MM.1S (cell line): ENCODE measurements around the gene EEF1AKMT1.

ENCODE experiments used
- DNase-seq: peaks from one replicate; pipeline ENCODE4 v3.0.0-alpha.2; 2015
- H2AFZ ChIP-seq: fragments of 300-600 bp; sonication (generic); 2 replicates; pipeline ENCODE4 v1.6.0; 2016; ENCODE audit warnings: antibody characterized with exemption, low read length
- H3F3A ChIP-seq: fragments of 300-600 bp; sonication (generic); 2 replicates; pipeline ENCODE4 v1.6.1; 2016; ENCODE audit warnings: mild to moderate bottlenecking, antibody characterized with exemption, low read length, moderate library complexity, mixed read lengths; ENCODE audit not compliant: insufficient read depth
- H3K27ac ChIP-seq: fragments of 300-600 bp; sonication (generic); 2 replicates; pipeline ENCODE4 v1.5.1; 2016; ENCODE audit warnings: mild to moderate bottlenecking, low read length
- H3K27me3 ChIP-seq: fragments of 300-600 bp; sonication (generic); replicated peaks from 2 replicates; pipeline ENCODE4 v1.6.0; 2016; ENCODE audit warnings: low read length; ENCODE audit not compliant: insufficient read depth
- H3K36me3 ChIP-seq: fragments of 300-600 bp; sonication (generic); replicated peaks from 2 replicates; pipeline ENCODE4 v1.6.1; 2016; ENCODE audit warnings: mild to moderate bottlenecking, low read length, mixed read lengths; ENCODE audit not compliant: insufficient read depth
- H3K4me1 ChIP-seq: fragments of 300-600 bp; sonication (generic); 2 replicates; pipeline ENCODE4 v1.6.1; 2016; ENCODE audit warnings: low read length, mixed read lengths
- H3K4me2 ChIP-seq: fragments of 300-600 bp; sonication (generic); 2 replicates; pipeline ENCODE4 v1.6.0; 2016; ENCODE audit warnings: low read depth, low read length
- H3K4me3 ChIP-seq: fragments of 300-600 bp; sonication (generic); 2 replicates; pipeline ENCODE4 v1.5.1; 2016; ENCODE audit warnings: low read length, mixed read lengths
- H3K79me2 ChIP-seq: fragments of 300-600 bp; sonication (generic); 2 replicates; pipeline ENCODE4 v1.6.1; 2016; ENCODE audit warnings: mixed run types, low read length, mixed read lengths
- H3K9ac ChIP-seq: fragments of 300-600 bp; sonication (generic); 2 replicates; pipeline ENCODE4 v1.6.1; 2016; ENCODE audit warnings: low read length, mixed read lengths
- H3K9me2 ChIP-seq: fragments of 300-600 bp; sonication (generic); replicated peaks from 2 replicates; pipeline ENCODE4 v1.6.1; 2016; ENCODE audit warnings: mild to moderate bottlenecking, low read length, mixed read lengths; ENCODE audit not compliant: insufficient read depth
- H3K9me3 ChIP-seq: fragments of 300-600 bp; sonication (generic); replicated peaks from 2 replicates; pipeline ENCODE4 v1.6.1; 2016; ENCODE audit warnings: mild to moderate bottlenecking, low read length, mixed read lengths; ENCODE audit not compliant: insufficient read depth
- H4K20me1 ChIP-seq: fragments of 300-600 bp; sonication (generic); 2 replicates; pipeline ENCODE4 v1.6.1; 2016; ENCODE audit warnings: mild to moderate bottlenecking, low read length, moderate library complexity, mixed read lengths; ENCODE audit not compliant: insufficient read depth
- EZH2 ChIP-seq: fragments of 300-600 bp; sonication (generic); optimal IDR thresholded peaks from 2 replicates; pipeline ENCODE3; 2017; ENCODE audit warnings: low read depth, mild to moderate bottlenecking, antibody characterized with exemption, low read length, mixed read lengths
- EZH2phosphoT487 ChIP-seq: fragments of 300-600 bp; sonication (generic); IDR thresholded peaks from 2 replicates; pipeline ENCODE4 v1.6.1; 2018; ENCODE audit warnings: antibody characterized with exemption, low read length
- TF ChIP-seq, protein P1 (sequence below): fragments of 300-600 bp; sonication (generic); IDR thresholded peaks from 2 replicates; pipeline ENCODE4 v1.5.1; 2016; ENCODE audit warnings: antibody characterized with exemption, low read length, mixed read lengths

EEF1AKMT1 gene

GRCh38 chr13:20819715-20820114 is 46.0 kb upstream of the EEF1AKMT1 start:
- no peak overlapping the region for H2AFZ ChIP-seq
- H3K4me3 ChIP-seq = no peak overlapping the region
- H4K20me1 ChIP-seq = no peaks in the 10 kb centered on the region
- H3K27ac ChIP-seq = no peak overlapping the region
- H3K36me3 ChIP-seq = no peaks in the 10 kb centered on the region
- no peak overlapping the region for H3K4me2 ChIP-seq
- H3F3A ChIP-seq = no peaks in the 10 kb centered on the region
- no peak overlapping the region for H3K9ac ChIP-seq
- H3K79me2 ChIP-seq = no peaks in the 10 kb centered on the region
- H3K4me1 ChIP-seq = no peaks in the 10 kb centered on the region
- DNase-seq = no peak
- no peaks in the 10 kb centered on the region for H3K9me2 ChIP-seq
- no peaks in the 10 kb centered on the region for H3K27me3 ChIP-seq
- TF ChIP-seq EZH2phosphoT487 (no peak), EZH2 (no peak)
- TF ChIP-seq, protein P1, sequence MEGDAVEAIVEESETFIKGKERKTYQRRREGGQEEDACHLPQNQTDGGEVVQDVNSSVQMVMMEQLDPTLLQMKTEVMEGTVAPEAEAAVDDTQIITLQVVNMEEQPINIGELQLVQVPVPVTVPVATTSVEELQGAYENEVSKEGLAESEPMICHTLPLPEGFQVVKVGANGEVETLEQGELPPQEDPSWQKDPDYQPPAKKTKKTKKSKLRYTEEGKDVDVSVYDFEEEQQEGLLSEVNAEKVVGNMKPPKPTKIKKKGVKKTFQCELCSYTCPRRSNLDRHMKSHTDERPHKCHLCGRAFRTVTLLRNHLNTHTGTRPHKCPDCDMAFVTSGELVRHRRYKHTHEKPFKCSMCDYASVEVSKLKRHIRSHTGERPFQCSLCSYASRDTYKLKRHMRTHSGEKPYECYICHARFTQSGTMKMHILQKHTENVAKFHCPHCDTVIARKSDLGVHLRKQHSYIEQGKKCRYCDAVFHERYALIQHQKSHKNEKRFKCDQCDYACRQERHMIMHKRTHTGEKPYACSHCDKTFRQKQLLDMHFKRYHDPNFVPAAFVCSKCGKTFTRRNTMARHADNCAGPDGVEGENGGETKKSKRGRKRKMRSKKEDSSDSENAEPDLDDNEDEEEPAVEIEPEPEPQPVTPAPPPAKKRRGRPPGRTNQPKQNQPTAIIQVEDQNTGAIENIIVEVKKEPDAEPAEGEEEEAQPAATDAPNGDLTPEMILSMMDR = no peak
- no peaks in the 10 kb centered on the region for H3K9me3 ChIP-seq

GRCh38 chr13:20815464-20815863 is 41.7 kb upstream of the EEF1AKMT1 start:
- Histone ChIP-seq H4K20me1 (no peaks in the 10 kb centered on the region), H3K4me2 (no peak overlapping the region), H3K27me3 (no peaks in the 10 kb centered on the region), H3K9ac (no peak overlapping the region), H3F3A (no peaks in the 10 kb centered on the region), H3K4me1 (no peaks in the 10 kb centered on the region), H3K9me3 (no peaks in the 10 kb centered on the region), H3K4me3 (no peak overlapping the region), H2AFZ (no peak overlapping the region), H3K79me2 (no peaks in the 10 kb centered on the region), H3K36me3 (no peaks in the 10 kb centered on the region), H3K27ac (no peak overlapping the region), H3K9me2 (no peaks in the 10 kb centered on the region)
- no peak for DNase-seq
- TF ChIP-seq EZH2 (no peak), EZH2phosphoT487 (no peak)
- TF ChIP-seq, protein P1 = no peak

- no peak overlapping the region for H3K4me2 ChIP-seq
- H3K9me2 ChIP-seq = no peaks in the 10 kb centered on the region
- DNase-seq = no peak
- H3K79me2 ChIP-seq = no peaks in the 10 kb centered on the region
- H4K20me1 ChIP-seq = no peaks in the 10 kb centered on the region
- H3K9me3 ChIP-seq = no peaks in the 10 kb centered on the region
- no peak overlapping the region for H2AFZ ChIP-seq
- no peaks in the 10 kb centered on the region for H3K4me1 ChIP-seq
- TF ChIP-seq EZH2 (no peak), EZH2phosphoT487 (no peak)
- TF ChIP-seq, protein P1 = no peak
- no peak overlapping the region for H3K27ac ChIP-seq
- no peaks in the 10 kb centered on the region for H3F3A ChIP-seq
- no peaks in the 10 kb centered on the region for H3K27me3 ChIP-seq
- no peak overlapping the region for H3K9ac ChIP-seq
- no peak overlapping the region for H3K4me3 ChIP-seq
- H3K36me3 ChIP-seq = no peaks in the 10 kb centered on the region
Measured at GRCh38 chr13:20814224-20814910, 40.6 kb upstream of the EEF1AKMT1 start.
